GM11168 (cell line): ENCODE results near the gene OR13C2.
"Not testable (repeated sequence)": the region's sequence is repeated elsewhere in the genome, so short reads cannot be mapped to it uniquely, and the experiment has no call there.

ENCODE experiments used
- in situ Hi-C: fragments of 300-500 bp; cut with MboI; formaldehyde crosslinking; loops from one replicate; pipeline ENCODE4 v1.12.0; 2022; ENCODE audit warnings: low sequenced_read_pairs; ENCODE audit not compliant: unreplicated experiment

The OR13C2 gene, protein sequence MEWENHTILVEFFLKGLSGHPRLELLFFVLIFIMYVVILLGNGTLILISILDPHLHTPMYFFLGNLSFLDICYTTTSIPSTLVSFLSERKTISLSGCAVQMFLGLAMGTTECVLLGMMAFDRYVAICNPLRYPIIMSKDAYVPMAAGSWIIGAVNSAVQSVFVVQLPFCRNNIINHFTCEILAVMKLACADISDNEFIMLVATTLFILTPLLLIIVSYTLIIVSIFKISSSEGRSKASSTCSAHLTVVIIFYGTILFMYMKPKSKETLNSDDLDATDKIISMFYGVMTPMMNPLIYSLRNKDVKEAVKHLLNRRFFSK

DNA sequence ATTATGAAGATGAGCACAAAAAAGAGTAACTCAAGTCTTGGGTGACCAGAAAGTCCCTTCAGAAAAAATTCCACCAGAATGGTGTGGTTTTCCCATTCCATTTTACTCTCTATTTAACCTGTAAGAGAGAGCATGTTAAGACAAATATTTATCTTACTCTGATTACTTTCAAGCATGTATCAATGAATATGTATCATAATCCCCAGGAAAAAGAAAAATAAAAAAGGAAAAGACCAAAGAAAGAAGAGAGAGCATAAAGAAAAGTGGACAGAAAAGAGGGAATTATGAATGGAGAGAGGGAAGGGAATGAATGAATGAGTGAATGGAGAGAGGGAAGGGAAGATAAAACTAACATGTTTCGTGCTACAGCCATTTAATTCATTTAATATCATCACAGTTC, at the start of gene OR13C2:
OR13C2 (minus strand) TSS at position 101 of the 400 bp plus-strand sequence; CDS start at position 101, 0 bp downstream.
- in situ Hi-C loops, result not testable (repeated sequence)

DNA sequence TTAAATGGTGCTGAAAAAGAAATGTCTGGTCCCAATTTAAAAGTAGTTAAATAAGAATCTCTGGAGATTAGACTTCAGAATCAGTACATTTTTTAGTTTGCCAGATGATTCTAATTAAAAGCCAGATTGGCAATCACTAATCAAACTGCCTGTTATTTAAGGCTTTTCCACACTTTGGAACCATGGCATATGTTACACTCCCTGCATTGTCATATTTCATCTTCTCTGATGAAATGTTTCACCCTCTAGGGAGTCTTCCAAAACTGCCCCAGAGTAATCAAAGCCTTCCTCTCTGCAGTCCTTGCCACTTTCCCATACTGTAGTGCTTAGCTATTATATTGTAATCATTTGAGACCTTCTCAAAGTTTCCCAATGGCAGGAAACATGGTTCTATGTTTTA, 30.0 kb upstream of the OR13C2 start:
- in situ Hi-C loops, result no loop called here

DNA sequence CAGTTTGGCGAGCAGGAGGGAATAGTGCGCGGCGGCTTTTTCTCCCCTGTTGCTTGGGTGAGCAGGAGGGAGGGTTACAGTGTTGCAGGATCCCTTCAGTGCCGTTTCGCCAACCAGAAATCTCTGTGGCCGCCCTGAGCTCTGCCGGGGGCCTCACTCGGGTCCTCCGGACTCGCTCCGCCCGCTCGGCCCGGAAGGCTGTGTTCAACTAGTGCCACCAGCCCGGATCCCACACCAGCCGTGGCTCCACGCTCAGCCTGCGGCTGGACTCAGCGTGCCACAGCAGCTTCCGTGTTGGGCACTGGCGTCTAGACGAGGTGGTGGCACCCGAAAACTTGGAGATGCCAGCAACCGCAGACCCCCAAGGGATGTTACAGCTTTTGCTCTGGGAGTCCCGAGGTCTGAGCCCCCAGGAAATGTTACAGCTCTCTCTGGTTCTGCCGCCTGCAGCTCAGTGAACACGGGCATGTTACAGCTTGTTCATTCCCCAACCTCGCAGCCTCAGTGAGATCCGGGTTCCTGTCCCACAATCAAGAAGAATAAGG, 28.6 kb upstream of the OR13C2 start:
- in situ Hi-C loops, result no loop called here

DNA sequence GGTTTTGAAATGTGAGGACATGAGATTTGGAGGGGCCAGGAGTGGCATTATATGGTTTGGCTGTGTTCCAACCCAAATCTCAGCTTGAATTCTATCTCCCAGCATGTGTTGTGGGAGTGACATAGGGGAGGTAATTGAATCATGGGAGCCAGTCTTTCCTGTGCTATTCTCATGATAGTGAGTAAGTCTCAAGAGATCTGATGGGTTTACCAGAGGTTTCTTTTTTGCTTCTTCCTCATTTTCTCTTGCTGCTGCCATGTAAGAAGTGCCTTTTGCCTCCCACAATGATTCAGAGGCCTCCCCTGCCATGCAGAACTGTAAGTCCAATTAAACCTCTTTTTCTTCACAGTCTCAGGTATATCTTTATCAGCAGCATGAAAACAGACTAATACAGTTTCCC, 20.5 kb upstream of the OR13C2 start:
- in situ Hi-C loops, result not testable (repeated sequence)

DNA sequence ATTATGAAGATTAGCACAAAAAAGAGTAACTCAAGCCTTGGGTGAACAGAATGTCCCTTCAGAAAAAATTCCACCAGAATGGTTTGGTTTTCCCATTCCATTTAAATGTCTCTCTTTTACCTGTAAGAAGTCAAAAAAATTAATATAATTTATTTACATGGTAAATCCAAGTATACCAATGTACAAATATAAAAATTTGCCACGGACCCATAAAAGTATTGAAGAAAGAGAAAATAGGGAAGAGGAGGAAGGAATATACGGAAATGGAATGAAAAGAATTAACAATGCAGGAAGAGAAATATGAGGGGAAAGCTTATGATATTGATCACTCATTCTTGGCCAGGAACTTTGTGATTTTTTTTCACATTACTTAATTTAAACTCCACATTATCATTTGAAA, 12.7 kb upstream of the OR13C2 start, which contains the start of gene OR13C9:
OR13C9 (minus strand) TSS at position 101 of the 400 bp plus-strand sequence; CDS start at position 101, 0 bp downstream.
- in situ Hi-C loops, result no loop called here

DNA sequence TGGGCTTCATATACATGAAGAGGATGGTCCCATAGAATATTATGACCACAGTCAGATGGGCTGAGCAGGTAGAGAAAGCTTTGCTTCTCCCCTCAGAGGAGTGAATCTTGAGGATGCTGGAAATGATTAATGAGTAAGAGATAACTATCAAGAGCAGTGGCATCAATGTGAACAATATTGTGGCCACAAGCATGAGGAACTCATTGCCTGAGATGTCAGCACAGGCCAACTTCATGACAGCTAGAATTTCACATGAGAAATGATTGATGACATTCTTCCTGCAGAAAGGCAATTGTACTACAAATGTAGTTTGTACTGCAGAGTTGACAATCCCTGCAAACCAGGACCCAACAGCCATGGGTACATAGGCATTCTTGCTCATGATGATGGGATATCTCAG, 12.0 kb upstream of the OR13C2 start:
- in situ Hi-C loops, result no loop called here

DNA sequence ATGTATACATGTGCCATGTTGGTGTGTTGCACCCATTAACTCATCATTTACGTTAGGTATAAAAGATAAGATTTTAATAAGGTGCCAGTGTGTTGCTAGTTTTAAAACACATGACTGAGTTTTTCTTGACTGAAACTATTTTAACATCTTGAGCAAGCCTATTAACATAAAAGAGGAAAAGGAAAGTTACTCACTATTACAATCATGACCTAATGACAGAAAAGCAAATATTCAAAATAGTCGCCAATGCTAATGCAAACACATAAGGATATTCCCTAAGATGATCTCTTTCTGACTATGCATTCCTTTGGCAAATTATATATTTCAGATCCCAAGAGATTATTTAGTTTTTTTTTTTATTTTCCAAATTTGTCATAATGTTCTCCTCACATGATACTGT, 5.8 kb upstream of the OR13C2 start:
- in situ Hi-C loops, result no loop called here

DNA sequence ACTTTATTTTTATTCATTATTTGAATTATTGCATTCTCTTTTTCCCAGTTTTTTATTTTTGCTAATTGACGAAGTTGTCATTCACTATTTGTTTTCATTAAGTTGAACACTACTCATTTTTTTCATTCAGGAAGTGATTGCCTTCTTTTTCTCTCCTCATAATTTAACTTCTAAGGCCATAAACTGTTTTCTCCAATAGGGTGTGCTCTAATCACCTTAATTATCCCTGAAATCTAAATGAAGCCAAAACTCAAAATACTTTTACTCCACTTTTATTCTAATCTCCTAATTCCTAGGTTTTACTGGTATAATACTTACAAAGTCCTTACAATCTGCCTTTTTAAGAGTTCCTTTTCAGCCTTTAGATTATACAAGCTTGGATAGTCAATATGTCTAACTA, 2.9 kb upstream of the OR13C2 start:
- in situ Hi-C loops, result no loop called here

DNA sequence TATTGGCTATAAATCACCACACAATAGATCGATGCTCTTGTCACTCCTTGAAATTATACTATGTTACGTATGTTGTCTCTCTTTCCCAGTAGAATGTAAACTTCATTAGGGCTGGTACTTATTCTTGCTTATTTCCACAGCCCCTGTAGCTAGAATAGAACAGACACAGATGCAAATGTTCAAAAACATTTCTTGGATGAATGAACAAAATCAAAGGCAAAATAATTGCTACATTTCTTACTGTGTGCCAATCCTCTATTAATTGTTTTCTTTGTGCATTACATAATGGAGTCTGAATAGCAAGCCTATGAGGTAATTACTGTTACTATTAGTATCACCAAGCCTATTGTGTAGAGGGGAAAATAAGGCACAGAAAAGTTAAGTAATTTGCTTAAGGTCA, 725 bp upstream of the OR13C2 start:
- in situ Hi-C loops, result no loop called here

DNA sequence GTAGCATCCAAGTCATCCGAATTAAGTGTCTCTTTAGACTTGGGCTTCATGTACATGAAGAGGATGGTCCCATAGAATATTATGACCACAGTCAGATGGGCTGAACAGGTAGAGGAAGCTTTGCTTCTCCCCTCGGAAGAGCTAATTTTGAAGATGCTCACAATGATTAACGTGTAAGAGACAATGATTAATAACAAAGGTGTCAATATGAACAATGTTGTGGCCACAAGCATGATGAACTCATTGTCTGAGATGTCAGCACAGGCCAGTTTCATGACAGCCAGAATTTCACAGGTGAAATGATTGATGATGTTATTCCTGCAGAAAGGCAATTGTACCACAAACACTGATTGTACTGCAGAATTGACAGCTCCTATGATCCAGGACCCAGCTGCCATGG, 626 bp downstream of the OR13C2 start:
- in situ Hi-C loops, result no loop called here

DNA sequence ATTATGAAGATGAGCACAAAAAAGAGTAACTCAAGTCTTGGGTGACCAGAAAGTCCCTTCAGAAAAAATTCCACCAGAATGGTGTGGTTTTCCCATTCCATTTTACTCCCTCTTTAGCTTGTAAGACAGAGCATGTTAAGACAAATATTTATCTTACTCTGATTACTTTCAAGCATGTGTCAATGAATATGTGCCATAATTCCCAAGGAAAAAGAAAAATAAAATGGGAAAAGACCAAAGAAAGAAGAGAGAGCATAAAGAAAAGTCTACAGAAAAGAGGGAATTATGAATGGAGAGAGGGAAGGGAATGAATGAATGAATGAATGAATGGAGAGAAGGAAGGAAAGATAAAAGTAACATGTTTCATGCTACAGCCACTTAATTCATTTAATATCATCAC, 6.1 kb downstream of the OR13C2 start, which contains the start of gene OR13C5:
OR13C5 (minus strand) TSS at position 101 of the 400 bp plus-strand sequence; CDS start at position 101, 0 bp downstream.
- in situ Hi-C loops, result not testable (repeated sequence)

DNA sequence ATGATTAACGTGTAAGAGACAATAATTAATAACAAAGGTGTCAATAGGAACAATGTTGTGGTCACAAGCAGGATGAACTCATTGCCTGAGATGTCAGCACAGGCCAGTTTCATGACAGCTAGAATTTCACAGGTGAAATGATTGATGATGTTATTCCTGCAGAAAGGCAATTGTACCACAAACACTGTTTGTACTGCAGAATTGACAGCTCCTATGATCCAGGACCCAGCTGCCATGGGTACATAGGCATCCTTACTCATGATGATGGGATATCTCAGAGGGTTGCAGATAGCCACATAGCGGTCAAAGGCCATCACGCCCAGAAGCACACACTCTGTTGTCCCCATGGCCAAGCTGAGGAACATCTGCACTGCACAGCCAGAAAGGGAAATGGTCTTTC, 6.7 kb downstream of the OR13C2 start:
- in situ Hi-C loops, result not testable (repeated sequence)

DNA sequence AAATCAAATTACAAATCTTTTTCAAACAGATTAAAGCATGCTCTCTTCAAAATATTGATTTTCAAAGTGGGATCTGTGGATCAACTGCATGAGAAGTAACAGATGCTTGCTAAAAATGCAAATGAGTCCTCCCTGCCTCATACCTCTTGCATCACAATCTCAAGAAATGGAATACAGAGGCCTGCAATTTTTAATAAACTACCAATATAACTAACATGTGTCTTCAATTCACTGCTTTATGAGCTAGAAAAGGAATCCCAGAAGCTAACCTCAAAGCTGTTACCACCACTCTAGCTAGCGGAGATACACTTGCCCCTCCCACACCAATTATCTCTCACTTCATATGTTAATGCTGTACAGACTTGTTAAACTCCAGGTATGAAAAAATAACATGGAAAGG, 15.8 kb downstream of the OR13C2 start:
- in situ Hi-C loops, result no loop called here

DNA sequence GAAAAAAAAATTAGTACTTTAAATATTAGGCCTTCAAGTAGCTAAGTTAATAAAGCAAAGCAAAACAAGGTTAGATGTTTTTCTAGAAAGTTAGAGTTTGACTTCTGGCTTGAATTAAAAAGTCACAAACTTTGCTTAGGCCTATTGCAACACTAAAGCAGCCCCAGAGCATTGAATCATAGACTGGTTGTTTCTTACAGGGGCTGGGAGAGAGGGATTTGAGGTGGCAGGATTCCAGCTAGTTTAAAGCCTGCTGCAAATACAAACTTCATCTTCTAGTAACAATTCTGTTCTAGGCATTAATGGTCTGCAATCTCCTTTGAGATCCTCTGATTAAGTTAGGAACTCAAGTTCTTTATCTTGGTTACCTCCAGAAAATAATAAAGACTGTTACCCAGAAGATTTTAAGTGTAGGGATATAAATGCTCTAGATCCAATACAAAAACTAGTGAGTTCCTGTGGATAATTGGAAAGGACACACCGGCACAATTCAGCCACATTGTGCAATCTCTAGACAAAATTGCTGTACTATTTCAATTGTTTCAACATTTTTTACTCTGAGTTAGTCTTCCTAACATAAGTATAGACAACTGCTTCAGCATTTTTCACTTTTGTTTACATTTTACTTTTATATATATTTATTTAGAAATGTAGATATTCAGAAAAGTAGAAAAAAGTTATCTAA, 18.8 kb downstream of the OR13C2 start:
- in situ Hi-C loops, result no loop called here

DNA sequence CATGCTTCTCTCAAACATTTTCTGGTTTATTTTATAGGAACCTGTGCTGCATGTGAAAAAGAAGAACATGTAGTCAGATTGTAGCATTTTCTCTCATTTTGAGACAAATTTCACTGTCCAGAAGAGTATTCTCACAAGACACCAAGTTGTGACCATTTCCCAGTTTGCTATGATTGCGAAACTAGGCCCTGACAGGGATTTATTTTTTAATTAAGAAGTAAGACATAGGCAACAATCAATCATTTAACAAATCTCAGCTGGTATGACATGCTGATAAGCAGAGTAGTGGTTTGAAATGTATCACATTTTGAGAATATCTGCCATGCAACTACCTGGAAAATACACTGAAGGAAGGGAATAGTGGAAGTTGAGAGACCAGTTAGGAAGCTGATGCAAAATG, 24.9 kb downstream of the OR13C2 start:
- in situ Hi-C loops, result no loop called here

DNA sequence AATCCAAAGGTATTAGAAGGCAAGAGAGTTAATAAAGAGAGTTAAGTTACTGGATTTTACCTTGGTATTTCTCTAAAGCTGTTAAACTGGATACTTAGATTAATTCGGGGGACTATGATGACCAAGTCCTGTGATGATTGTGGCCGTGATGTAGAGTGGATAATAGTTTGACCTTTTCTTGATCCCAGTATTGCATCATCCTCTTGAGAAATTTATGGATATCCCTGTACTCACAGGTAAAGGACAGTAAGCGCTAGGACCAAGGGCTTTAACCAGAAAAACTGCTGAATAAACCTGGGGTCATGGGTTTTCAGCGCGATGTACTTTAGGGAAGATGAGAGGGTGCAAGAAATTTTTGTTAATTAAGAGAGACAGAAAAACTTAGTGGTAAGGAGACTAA, 28.2 kb downstream of the OR13C2 start:
- in situ Hi-C loops, result no loop called here

DNA sequence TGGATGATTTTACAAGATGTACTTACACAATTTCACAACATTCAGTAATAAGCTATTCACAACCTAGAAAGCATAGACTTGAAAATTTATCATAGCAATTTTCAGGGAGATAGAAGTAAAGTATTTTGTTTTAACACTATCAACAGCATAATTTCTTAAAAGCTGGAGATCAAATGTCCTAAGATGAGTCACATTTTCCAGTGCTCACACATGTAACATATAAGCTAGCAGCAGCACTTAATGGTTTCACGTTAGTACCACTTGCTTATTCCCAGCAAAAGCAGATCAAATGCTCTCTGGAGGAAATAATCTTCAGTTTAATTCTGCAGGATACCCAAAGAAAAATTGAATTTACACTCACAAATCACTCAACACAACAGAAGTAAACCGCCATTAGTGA, 30.0 kb downstream of the OR13C2 start:
- in situ Hi-C loops, result no loop called here

DNA sequence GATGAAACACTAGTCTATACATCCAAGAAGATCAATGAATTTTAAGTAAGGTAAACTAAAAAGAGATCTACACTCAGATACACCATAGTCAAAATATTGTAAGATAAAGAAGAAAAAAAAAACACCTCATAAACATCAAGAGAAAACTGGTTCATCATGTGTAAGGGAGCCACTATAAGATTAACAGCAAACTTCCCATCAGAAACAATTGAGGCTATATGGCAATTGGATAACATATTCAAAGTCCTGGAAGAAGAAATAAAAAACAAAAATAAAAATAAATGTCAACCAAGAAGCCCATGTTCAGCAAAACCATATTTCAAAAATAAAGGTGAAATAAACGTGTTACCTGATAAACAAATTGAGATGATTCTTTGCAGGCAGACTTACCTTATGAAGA, 32.8 kb downstream of the OR13C2 start:
- in situ Hi-C loops, result no loop called here

DNA sequence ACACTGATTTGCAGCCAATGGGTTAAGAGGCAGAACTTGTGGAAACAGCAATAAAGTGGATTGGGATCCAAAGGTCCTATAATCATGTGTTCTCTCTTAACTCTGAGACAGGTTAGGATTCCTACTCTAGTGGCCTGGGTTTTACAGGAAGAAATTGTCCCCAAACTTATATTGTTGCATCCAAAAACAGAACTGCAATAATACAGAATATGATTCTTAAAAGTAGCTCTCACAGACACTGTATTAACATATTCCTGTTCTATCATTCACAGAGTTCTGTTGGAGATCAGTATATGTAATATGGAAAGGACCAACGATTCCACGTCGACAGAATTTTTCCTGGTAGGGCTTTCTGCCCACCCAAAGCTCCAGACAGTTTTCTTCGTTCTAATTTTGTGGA, 36.6 kb downstream of the OR13C2 start, which contains the start of gene OR13C8:
OR13C8 (plus strand) TSS at position 301 of the 400 bp plus-strand sequence; CDS start at position 301, 0 bp downstream.
- in situ Hi-C loops, result no loop called here

DNA sequence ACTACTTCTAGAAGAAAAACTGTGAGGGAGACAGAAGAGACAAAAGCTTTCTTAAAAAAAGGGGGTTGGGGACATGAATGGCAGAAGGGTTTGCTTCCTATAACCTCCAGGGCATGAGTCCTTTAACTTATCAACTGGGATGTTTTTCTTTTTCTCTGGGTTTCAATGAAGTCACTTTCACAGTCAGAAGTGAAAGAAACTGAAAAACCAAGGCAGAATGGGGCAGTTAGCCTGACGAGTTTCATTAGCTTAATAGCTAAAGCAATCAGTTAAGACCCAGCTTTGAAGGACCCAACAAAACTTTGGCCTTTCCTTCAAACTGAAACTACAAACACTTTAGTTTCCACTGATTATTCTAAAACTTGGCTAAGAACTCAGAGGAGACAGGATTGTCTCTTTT, 41.1 kb downstream of the OR13C2 start:
- in situ Hi-C loops, result no loop called here
